HG02763 (cell line): ENCODE results near the gene POLR1A.

Experiments used
- ATAC-seq: cut with Tn5 transposase; IDR thresholded peaks from one replicate; pipeline ENCODE4 v1.9.1; 2021; ENCODE audit warnings: mild to moderate bottlenecking, moderate library complexity; ENCODE audit not compliant: unreplicated experiment

Gene POLR1A

GRCh38 chr2:86105252-86105968 is at the start of gene POLR1A:
TSS of gene POLR1A (minus strand) at chr2:86105886. CDS start at chr2:86105776, 110 bp downstream.
- ATAC-seq: peak; percentile 74

- no peak for ATAC-seq
These were observed 44.8 kb upstream of the POLR1A start for GRCh38 chr2:86150502-86150901.

- no peak for ATAC-seq
These were observed 42.1 kb upstream of the POLR1A start for GRCh38 chr2:86147793-86148192.

DNA sequence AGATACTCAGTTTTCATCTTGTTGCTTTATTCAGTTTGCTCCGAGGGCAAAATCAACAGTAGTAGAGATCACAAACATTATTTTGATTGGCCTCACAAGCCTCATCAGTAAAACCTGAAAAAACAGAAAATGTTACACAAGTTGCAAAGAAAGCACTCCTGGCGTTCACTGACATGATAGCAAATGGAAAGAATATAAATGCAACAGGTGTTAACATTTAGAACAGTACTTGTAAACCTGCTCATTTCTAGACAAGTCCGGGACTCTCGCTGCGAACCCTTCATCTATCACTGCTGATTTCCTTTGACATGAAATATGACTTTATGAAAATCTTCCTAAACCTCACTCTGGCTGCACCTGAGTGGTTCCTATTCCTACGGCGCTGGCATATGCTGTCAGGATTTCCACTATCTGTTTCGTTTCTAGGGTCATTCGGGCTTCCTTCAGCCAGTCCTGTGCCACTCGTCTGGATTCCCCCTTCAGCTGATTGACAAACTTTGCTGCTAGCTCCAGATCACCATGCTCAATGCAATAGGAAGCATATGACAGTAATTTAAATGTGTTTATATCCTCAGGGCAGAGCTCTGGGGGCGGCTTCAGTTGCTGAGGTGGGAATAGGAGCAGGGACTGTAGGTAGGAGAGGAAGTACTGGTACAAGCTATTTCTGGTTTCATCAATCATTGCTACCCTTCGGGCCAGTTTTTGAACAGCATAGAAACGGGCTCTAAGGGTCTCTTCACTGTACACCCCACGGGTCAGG is 38.4 kb upstream of the POLR1A start:
- ATAC-seq: no peak

GRCh38 chr2:86143307-86143706 is 37.6 kb upstream of the POLR1A start:
- no peak for ATAC-seq

DNA sequence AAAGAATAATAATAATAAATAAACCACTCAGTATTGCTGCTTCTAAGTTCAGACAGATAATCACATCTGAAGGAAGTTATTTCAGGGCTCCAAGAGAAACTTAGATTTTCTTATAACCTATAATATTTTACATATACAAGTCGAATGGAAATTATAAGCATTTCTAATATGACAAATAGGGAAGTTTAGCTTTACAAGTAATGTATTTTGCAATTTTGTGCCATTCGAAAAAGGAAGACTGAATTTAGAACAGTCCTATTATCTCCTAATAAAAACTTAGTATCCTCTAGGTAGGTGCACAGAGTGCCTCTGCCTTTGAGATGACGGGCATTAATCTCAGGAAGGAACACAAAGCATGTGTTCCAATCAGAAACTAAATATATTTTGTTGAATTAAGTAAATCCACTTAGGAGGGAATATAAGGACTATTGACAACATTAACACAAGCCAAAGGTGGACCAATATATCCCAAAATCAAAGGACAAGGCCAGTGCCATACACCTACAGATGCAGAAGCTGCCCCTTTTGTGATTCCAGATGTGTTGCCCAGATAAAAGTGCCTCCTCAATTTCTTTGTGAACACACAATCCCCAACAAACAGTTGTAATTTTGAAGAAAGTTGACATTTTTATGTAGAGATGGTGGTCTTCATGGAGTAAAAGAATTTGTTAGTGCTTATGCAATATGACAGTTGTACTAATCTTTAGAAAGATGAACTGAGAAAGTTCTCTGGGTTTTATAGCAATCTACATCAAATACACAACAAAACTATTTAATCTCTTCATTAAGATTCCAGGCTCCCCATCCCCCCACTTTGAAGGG is 37.0 kb upstream of the POLR1A start:
- ATAC-seq: no peak

DNA sequence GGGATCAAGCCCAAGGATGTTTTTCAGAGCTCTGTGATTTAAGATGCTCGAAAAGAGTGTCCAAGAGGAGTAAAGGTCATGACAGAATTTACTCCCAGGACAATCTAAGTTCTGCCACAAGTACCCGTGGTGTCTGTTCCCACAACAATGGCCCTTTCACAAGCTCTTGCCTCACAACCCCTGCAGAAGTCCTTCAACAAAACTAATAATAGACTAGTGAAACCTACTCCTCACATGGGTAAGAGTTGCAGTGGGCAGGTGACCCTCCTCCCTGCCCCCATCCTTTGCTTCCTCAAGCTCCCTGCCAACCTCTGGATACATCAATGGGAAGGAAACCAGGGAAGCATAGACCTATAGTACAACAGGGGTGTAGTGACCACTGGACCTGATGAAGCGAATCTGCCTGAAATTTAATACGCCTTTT is 35.3 kb upstream of the POLR1A start:
- ATAC-seq: no peak

DNA sequence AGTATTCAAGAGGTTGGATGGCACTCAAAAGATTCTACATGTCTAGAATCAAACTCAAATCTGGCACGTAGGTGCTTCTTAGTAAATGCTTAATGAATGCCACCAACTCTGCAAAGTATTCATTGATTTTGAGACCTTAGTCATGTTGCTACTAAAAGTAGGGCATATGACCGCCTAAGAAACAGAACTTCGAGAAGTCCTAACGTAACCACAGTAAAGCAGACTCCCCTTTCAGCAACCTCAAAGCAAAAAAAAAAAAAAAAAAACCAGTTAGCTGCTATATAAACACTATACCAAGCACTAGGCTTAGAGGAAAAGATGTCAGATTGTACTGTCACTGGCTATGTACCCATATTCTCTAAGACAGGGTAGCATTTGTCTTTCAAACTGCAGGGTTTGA is 34.3 kb upstream of the POLR1A start:
- no peak for ATAC-seq

GRCh38 chr2:86138736-86139625 is 33.3 kb upstream of the POLR1A start:
- no peak for ATAC-seq

GRCh38 chr2:86136141-86136540 is 30.5 kb upstream of the POLR1A start:
- ATAC-seq: no peak

DNA sequence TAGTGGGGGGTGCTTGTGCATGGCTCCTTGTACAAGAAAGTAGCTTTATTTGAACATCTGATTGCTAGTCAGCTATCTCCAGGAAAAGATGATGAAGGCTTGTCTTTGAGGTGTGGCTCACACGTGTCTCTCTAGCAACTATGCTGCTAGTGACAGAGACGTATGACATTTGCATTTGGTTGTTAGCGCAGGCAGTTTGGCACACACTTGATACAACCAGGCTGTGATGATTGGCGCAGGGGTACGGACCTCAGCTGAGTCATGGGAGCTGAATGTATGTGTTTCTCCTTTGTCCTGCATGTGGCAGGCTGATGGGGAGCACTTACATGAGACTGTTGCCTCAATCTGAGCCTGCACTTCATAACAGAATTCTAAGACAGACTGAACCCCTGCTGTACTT is 30.0 kb upstream of the POLR1A start:
- no peak for ATAC-seq

DNA sequence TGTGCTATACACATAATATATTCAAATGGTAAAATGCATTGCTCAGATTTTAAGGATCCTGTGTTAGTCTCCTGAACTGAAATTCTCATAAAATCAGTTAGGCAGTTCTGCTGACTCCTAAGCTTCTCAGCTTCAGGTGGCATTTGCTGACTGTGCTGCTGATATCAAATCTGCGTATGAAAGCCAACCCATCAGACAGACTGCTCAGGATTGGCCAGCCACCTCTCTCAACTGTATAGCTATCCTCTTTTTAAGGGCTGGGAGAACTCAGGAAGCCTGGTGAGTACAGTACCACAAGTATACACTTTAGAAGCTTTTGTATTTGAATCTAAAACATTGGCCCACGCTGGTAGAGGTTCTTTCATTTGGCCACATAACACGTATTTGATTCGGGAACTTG is 29.0 kb upstream of the POLR1A start:
- ATAC-seq: no peak

DNA sequence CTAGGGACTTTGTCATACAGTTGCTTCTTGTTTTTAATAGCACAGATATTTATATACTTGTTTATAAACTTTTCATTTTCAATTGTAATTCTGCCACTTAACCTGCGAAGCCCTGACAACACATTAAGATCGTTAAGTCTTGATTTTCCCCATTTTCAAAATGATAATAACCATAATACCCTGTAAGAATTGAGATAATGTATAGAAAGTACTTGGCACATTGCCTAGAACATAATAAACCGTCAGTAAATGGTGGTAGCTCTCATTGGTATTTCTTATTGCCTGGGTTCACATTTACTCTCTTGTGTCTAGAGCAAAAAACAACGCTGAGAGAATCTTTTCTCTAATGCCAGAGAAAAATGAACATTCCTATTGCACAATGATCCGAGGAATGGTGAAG is 19.0 kb upstream of the POLR1A start:
- ATAC-seq: no peak

DNA sequence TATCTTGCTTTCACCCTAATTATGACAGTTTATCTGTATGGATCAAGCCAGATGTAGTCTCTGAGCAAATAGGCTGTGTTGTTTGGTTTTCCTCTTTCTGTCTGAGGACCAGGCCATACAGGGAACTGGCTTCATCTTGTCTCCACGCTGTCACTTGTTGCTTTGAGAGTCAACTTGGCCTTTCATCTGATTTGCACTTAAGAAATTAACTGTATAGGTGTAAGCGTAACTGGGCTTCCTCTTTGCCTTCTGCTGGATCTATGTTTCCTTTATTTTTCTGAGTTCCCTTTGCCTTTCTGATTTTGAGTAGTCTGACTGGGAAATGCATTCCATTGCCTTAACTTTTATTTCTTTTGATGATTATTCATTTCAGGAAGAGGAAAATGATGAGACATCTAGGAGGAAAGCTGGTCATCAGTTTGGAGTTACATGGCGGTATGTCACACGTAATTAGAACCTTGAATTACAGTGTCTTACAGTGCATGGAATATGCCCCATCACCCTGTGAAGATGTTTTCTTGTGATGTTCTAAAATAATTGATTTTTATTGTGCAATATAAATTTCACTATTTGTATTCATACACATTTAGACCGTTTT is 17.7 kb upstream of the POLR1A start:
- no peak for ATAC-seq

- no peak for ATAC-seq
These were observed 12.4 kb upstream of the POLR1A start for GRCh38 chr2:86118130-86118529.

- no peak for ATAC-seq
These were observed 1.3 kb upstream of the POLR1A start for GRCh38 chr2:86107031-86107430.

- peak; percentile 91 for ATAC-seq
These were observed 571 bp upstream of the POLR1A start, which contains the start of gene PTCD3 for GRCh38 chr2:86105969-86106945. TSS of gene PTCD3 (plus strand) at chr2:86106235. CDS start at chr2:86106248, 13 bp downstream.

DNA sequence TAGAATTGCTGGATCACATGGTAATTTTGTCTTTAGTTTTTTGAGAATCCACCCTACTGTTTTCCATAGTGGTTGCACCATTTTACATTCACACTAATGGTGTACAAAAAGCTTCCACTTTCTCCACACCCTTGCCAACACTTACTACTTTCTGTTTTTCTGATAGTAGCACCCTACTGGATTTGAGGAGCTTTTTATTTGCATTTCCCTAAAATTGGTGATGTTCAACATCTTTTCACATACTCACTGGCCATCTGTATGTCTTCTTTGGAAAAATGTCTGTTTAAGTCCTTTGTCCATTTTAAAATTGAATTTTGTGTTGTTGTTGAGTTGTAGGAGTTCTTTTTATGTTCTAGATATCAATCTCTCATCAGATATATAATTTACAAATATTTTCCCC is 3.5 kb downstream of the POLR1A start:
- ATAC-seq: no peak

- ATAC-seq: no peak
These were observed 7.8 kb downstream of the POLR1A start for GRCh38 chr2:86097913-86098312.
